Renal cortex interstitium (tissue), 11 donors: Measurements from ENCODE around the gene CTXND2. TPM values are rescaled to one million over a fixed set of nuclear protein-coding genes. Genes with fewer than 3 reads are reported as not detected.
"Not testable (repeated sequence)": the region's sequence is repeated elsewhere in the genome, so short reads cannot be mapped to it uniquely, and the experiment has no call there.

Experiments
- DNase-seq, 11 donors: peaks; one replicate each; pipeline ENCODE4 v3.0.0-alpha.2; 2013; ENCODE audit warnings: low read depth in 9 of 11, low spot score in 4 of 11; ENCODE audit errors: extremely low read depth in 1 of 11
- polyA plus RNA-seq, 3 donors: library from polyadenylated mRNA; unstranded; fragments of 120-200 nt; gene quantifications; one replicate each; pipeline ENCODE4 v1.2.1, GENCODE V29; 2013; ENCODE audit not compliant: insufficient read length in 3 of 3

CTXND2 gene
- polyA plus RNA-seq, 3 donors, result 0.09 TPM; not detected in 2

- no peak for DNase-seq
These were observed 5.4 kb upstream of the CTXND2 start for GRCh38 chr1:150881331-150882070.

GRCh38 chr1:150883121-150883520, 3.8 kb upstream of the CTXND2 start:
- DNase-seq, result not testable (repeated sequence)

GRCh38 chr1:150888727-150889126, 1.8 kb downstream of the CTXND2 start:
- DNase-seq, result no peak

GRCh38 chr1:150890033-150890416, 3.1 kb downstream of the CTXND2 start:
- DNase-seq, result no peak

- no peak for DNase-seq
These were observed 6.5 kb downstream of the CTXND2 start for GRCh38 chr1:150893336-150893913.

- DNase-seq, result no peak
These were observed 8.7 kb downstream of the CTXND2 start for GRCh38 chr1:150895618-150896017.

GRCh38 chr1:150899795-150900194, 12.9 kb downstream of the CTXND2 start:
- DNase-seq, result not testable (repeated sequence)

- DNase-seq, result no peak
These were observed 15.4 kb downstream of the CTXND2 start for GRCh38 chr1:150902346-150902745.

GRCh38 chr1:150902751-150903150, 15.8 kb downstream of the CTXND2 start:
- no peak for DNase-seq

- DNase-seq, result no peak
These were observed 18.4 kb downstream of the CTXND2 start for GRCh38 chr1:150905301-150905700.

- no peak for DNase-seq
These were observed 19.4 kb downstream of the CTXND2 start for GRCh38 chr1:150906329-150906728.

GRCh38 chr1:150906813-150907212, 19.9 kb downstream of the CTXND2 start:
- DNase-seq, result no peak

- DNase-seq, result no peak
These were observed 22.7 kb downstream of the CTXND2 start for GRCh38 chr1:150909585-150910180.

- DNase-seq, result no peak
These were observed 25.7 kb downstream of the CTXND2 start for GRCh38 chr1:150912623-150913022.

- no peak for DNase-seq
These were observed 30.5 kb downstream of the CTXND2 start for GRCh38 chr1:150917387-150917786.

- peak in 7 of 11 donors; percentile 15 to 55 (median 33) for DNase-seq
These were observed 35.6 kb downstream of the CTXND2 start for GRCh38 chr1:150922519-150922975.

- no peak for DNase-seq
These were observed 38.1 kb downstream of the CTXND2 start for GRCh38 chr1:150925080-150925479.

GRCh38 chr1:150926097-150926741, 39.3 kb downstream of the CTXND2 start, which contains the start of gene SETDB1:
SETDB1 (plus strand) TSS chr1:150926363; CDS start chr1:150927715, 1,352 bp downstream.
- DNase-seq, result peak; percentile 89 to 97 (median 95)

- DNase-seq, result no peak
These were observed 40.7 kb downstream of the CTXND2 start for GRCh38 chr1:150927624-150928023.

- DNase-seq, result no peak
These were observed 41.4 kb downstream of the CTXND2 start for GRCh38 chr1:150928286-150928685.
